ENCODE measurements around the gene ACAP1.

GRCh38 chr17:7312432-7313087 is 23.8 kb upstream of the ACAP1 start:
- TF ChIP-seq CTCF (IDR thresholded peaks at IDR 0.05), result no peak
- TF ChIP-seq POLR2A (IDR thresholded peaks at IDR 0.05), result no peak
- no peak for TF ChIP-seq POLR2AphosphoS5 (IDR thresholded peaks at IDR 0.05)
